GM10266 (cell line): ENCODE measurements around the gene PFAS.

Experiments
- DNase-seq: peaks from one replicate; pipeline ENCODE4 v3.0.0; 2012; ENCODE audit errors: extremely low spot score
- TF ChIP-seq, protein P1 (sequence below): IDR thresholded peaks from 2 replicates; pipeline ENCODE4 v1.5.1; 2012; ENCODE audit warnings: mild to moderate bottlenecking, low read depth; ENCODE audit not compliant: control insufficient read depth, insufficient read depth; ENCODE audit errors: missing control alignments

PFAS gene

DNA sequence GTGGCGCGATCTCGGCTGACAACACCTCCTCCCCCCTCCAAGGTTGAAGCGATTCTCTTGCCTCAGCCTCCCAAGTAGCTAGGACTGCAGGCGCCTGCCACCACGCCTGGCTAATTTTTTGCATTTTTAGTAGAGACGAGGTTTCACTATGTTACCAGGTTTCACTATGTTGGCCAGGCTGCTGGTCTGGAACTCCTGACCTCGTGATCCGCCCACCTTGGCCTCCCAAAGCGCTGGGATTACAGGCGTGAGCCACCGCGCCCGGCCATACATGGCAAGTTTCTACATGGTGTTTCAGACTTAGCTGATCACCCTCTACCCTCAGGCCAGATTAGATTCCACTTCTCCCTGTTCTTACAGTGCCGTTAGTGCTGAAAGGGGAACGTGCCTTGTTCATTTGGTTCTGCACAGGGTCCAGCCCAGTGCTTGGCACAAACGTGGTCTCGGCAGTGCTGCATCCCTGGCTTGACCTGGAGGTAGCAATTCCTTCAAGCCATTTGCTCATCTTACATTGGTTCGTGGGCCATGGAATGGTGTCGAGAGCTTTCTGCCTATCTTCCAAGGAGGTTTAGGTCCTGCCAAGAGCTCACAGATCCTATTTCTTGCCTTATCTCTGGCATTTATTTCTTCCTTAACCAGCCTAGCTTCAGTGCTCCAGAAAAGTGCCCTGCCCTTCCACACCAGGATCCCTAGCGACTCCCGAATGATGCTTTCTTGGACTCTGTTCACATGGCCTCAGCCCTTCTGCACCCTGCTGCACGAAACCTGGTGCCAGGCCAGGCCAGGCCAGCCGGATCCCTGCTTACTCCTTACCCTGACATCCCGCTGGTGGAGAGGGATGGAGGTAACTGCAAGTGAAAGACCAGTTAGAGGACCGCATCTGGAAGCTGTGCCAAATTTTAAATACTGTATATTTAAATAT is 23.9 kb upstream of the PFAS start:
- DNase-seq = no peak
- TF ChIP-seq, protein P1, sequence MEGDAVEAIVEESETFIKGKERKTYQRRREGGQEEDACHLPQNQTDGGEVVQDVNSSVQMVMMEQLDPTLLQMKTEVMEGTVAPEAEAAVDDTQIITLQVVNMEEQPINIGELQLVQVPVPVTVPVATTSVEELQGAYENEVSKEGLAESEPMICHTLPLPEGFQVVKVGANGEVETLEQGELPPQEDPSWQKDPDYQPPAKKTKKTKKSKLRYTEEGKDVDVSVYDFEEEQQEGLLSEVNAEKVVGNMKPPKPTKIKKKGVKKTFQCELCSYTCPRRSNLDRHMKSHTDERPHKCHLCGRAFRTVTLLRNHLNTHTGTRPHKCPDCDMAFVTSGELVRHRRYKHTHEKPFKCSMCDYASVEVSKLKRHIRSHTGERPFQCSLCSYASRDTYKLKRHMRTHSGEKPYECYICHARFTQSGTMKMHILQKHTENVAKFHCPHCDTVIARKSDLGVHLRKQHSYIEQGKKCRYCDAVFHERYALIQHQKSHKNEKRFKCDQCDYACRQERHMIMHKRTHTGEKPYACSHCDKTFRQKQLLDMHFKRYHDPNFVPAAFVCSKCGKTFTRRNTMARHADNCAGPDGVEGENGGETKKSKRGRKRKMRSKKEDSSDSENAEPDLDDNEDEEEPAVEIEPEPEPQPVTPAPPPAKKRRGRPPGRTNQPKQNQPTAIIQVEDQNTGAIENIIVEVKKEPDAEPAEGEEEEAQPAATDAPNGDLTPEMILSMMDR = no peak

DNA sequence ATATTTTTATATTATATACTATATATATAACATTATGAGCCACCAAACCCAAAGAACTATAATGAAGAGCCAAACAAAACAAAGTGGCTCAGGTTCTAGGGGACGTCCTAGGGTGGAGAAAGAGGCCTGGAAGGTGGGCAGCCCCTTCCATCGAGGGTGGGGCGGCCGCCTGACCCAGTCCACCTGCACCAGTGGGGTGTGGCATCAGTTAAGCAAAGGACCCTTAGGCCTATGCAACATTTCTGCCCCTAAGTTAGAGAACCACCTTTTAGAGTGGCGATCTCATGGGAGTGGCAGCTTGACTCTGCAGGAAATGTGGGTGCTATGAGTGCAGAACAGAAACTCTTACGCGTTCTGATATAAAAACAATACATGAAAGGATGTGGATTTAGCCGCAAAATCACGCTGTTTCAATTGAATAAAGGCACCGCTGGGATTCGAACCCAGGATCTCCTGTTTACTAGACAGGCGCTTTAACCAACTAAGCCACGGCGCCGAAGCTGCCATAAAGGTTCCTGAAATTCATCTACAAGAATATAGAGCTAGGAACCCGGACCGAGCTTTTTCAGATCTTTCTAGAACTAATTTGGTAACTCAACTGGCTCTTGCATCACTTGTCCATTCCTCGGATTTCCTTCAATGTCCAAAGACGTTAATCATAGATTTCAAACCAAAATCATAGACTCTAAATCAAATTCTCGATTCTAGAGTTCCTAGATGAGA is 23.1 kb upstream of the PFAS start:
- no peak for DNase-seq
- TF ChIP-seq, protein P1 = no peak

DNA sequence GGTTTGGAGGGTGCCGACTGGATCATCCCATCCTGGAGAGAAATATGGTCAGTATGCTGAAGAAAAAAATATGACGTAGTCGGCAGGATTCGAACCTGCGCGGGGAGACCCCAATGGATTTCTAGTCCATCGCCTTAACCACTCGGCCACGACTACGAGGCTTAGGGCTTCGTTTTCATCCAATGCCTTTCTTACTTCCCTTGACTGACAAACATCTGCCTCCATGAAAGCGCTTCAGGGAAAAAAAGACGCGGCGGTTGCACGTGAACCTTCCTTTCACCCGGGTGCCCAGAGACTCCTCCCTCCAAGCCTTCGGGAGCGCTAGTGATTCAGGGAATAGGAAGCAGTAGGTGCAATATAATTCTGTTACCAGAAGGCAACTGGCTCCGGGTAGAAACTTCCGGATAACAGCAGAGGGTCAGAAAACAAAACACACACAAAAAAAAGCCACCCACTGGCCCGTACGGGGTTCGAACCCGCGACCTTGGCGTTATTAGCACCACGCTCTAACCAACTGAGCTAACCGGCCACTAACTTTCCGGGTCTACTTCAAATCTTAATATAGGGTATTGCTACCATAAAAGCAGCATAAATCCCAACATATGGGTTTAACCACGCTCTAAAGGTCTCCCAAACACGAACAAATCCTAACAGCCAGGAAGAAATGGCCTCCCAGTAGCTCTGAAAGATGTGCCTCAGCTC is 22.4 kb upstream of the PFAS start:
- TF ChIP-seq, protein P1 = no peak
- peak; percentile 48 for DNase-seq

DNA sequence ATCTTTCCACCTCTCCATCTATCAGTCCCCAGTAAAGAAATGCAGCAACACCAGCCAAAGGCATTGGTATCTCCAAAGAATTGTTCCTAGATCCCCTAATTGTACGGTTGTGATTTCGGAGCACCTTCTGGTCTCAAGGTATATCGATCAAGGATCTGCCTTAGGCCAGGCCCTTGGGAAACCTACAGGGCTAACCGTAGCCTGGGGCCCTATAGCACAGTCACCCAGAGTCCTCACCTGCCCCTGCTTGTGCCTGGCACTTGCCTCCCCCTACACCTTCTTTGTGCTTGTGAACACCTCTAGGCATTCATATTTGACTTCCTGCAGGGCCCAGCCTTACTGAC is 21.9 kb upstream of the PFAS start:
- DNase-seq = no peak

DNA sequence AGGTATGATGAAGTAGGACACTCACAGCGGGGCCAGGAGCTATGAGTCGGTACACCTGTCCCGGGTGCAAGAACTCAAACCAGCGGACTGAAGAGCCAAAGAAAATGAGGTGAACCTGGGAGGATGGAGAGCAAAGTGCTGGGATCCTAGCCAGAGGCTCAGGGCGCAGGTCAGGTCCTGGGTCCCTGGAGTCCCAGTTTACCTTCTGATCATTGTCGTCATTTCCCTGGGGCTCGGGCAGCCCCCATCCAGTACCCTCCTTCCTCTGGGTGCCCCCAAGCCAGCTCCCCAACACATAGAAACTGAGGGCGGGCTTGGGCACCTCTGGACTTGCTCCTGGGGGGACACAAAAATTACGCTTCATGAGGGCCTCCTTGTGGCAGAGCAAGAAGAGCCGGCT is 17.4 kb upstream of the PFAS start:
- DNase-seq = no peak
- TF ChIP-seq, protein P1 = no peak

More for the DNA sequence above, 21.9 kb upstream of the PFAS start:
- TF ChIP-seq, protein P1 = no peak

DNA sequence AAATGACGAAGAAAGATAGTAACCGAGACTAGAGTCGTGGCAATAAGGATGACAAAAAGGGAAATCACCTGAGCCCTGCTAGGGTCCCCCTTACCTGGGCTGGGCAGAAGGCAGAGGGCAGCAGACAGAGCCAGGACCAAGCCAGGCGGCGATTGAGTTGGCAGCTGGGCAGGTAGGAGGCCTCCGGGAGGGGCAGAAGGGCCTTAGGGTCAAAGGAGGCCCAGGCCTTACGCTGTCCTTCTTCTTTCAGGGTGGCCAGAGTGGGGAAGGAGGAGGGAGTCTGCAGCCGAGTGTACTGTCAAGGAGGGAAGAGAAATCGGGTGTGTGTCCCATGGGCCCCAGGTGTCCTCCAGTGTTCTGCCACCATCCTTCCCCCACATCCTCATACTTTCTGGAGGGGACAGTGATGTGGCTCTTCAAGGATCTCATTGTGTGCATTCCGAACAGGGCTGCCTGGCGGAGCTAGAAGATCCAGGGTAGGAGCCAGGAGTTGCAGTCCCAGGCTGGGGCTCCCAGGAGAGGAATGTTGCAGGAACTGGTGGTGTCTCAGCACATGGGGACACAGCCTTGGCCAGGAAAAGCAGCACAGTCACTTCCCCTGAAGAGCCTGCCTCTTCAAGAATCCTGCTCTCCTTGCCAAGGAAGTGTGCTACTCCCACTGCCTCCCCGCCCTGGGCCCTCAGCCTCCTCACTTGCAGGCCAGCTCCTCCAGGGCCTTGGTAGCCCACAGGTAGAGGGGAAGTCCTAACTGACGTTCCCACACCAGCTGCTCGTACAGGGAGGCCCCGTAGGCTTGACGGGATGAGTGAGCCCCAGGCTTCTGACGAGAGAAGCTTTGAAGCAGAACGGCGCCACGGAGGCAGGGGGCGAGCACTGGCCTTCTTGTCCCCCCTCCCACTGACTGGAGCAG is 14.5 kb upstream of the PFAS start:
- TF ChIP-seq, protein P1 = no peak
- DNase-seq = no peak
